A673 (cell line): ENCODE data around the gene ZKSCAN4. TPM values are rescaled to one million over a fixed set of nuclear protein-coding genes. Genes with fewer than 3 reads are reported as not detected.

Experiments
- BruUV-seq: library from RNA; stranded (reverse); fragments of 400-500 nt; replicated peaks from 2 replicates; lab custom pipeline; 2021; lab: Mats Ljungman, UMichigan
- CTCF ChIA-PET: fragments of 300-600 bp; sonication (Branson Sonifier 250); formaldehyde crosslinking; loops from one replicate; lab custom pipeline; 2022; ENCODE audit warnings: antibody characterized with exemption; lab: Charles Lee
- POLR2A ChIA-PET: fragments of 300-600 bp; sonication (Branson Sonifier 250); formaldehyde crosslinking; loops from one replicate; lab custom pipeline; 2022; ENCODE audit warnings: antibody characterized with exemption; ENCODE audit not compliant: low non-redundant PET; lab: Charles Lee
- DNase-seq: peaks from one replicate; pipeline ENCODE4 v3.0.0-alpha.2; 2015; ENCODE audit warnings: low spot score
- H3K27ac ChIP-seq: fragments of 200-600 bp; sonication (generic); 2 replicates; pipeline ENCODE4 v1.5.1; 2016; ENCODE audit warnings: mixed run types, low read depth, mild to moderate bottlenecking, mixed read lengths, antibody characterized with exemption, low read length; ENCODE audit not compliant: poor library complexity, severe bottlenecking
- H3K27me3 ChIP-seq: fragments of 200-600 bp; sonication (generic); replicated peaks from 2 replicates; pipeline ENCODE4 v1.6.1; 2017; ENCODE audit warnings: mixed run types, low read depth, mild to moderate bottlenecking, mixed read lengths, antibody characterized with exemption, low read length; ENCODE audit not compliant: insufficient read depth, poor library complexity
- H3K36me3 ChIP-seq: fragments of 200-600 bp; sonication (generic); 2 replicates; pipeline ENCODE4 v1.6.1; 2016; ENCODE audit warnings: mixed run types, mild to moderate bottlenecking, mixed read lengths, antibody characterized with exemption, low read length; ENCODE audit not compliant: insufficient read depth, poor library complexity, severe bottlenecking
- H3K4me1 ChIP-seq: fragments of 200-600 bp; sonication (generic); 2 replicates; pipeline ENCODE4 v1.6.1; 2017; ENCODE audit warnings: mixed run types, mild to moderate bottlenecking, mixed read lengths, antibody characterized with exemption, low read length; ENCODE audit not compliant: insufficient read depth, poor library complexity, severe bottlenecking
- H3K4me3 ChIP-seq: fragments of 200-600 bp; sonication (generic); 2 replicates; pipeline ENCODE4 v1.5.1; 2016; ENCODE audit warnings: low read depth, mixed run types, mild to moderate bottlenecking, mixed read lengths, low read length; ENCODE audit not compliant: poor library complexity, severe bottlenecking
- H3K9me3 ChIP-seq: fragments of 200-600 bp; sonication (generic); 2 replicates; pipeline ENCODE4 v1.6.1; 2016; ENCODE audit warnings: mixed run types, low read depth, mild to moderate bottlenecking, mixed read lengths, antibody characterized with exemption, low read length; ENCODE audit not compliant: poor library complexity, severe bottlenecking
- EZH2 ChIP-seq: fragments of 200-600 bp; sonication (generic); IDR thresholded peaks from 2 replicates; pipeline ENCODE4 v1.6.1; 2017; ENCODE audit warnings: borderline replicate concordance, low read depth, mild to moderate bottlenecking, mixed read lengths, antibody characterized with exemption, low read length; ENCODE audit not compliant: poor library complexity, severe bottlenecking
- intact Hi-C: fragments of 100-400 bp; cut with micrococcal nuclease; formaldehyde crosslinking; loops from one replicate; pipeline ENCODE4 v1.10.0; 2022; ENCODE audit not compliant: unreplicated experiment
- total RNA-seq: library from RNA; stranded (reverse); gene quantifications from 2 replicates; pipeline ENCODE4 v1.2.3, GENCODE V29; 2021
- TF ChIP-seq, protein P1 (sequence below): fragments of 300-800, 200-600 bp; sonication (generic); conservative IDR thresholded peaks from 2 replicates; pipeline ENCODE4 v1.5.1; 2017; ENCODE audit warnings: low read depth, mild to moderate bottlenecking, antibody characterized with exemption, low read length, moderate library complexity, mixed read lengths

The ZKSCAN4 gene
- total RNA-seq, 1 experiment from 2014 or later, result 6.4 TPM

DNA sequence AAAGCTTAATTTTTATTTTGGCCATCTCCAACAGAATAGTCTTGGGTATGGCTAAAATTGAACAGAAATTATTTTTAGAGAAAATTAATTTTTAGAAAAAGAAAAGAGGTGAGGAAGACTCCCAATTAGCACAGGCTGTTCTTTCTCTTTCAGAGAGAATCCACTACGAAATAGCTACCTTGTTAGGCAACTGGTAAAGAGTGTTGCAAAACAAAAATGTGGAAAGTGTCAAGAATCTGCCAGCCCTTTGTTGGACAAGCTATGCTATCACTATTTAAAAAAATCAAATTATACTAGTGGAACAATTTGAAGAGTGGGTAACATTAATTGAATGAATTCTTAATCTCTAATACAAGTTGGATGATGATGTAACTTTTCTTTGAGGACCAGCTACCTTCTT is 46.2 kb downstream of the ZKSCAN4 start:
- intact Hi-C loops, result loop anchor here (5.0 kb wide), 1 partner anchor 64 kb away; the partner anchor contains the start of gene ZKSCAN8
- TF ChIP-seq, protein P1, sequence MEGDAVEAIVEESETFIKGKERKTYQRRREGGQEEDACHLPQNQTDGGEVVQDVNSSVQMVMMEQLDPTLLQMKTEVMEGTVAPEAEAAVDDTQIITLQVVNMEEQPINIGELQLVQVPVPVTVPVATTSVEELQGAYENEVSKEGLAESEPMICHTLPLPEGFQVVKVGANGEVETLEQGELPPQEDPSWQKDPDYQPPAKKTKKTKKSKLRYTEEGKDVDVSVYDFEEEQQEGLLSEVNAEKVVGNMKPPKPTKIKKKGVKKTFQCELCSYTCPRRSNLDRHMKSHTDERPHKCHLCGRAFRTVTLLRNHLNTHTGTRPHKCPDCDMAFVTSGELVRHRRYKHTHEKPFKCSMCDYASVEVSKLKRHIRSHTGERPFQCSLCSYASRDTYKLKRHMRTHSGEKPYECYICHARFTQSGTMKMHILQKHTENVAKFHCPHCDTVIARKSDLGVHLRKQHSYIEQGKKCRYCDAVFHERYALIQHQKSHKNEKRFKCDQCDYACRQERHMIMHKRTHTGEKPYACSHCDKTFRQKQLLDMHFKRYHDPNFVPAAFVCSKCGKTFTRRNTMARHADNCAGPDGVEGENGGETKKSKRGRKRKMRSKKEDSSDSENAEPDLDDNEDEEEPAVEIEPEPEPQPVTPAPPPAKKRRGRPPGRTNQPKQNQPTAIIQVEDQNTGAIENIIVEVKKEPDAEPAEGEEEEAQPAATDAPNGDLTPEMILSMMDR, result no peak
- TF ChIP-seq EZH2, result no peak
- ChIA-PET CTCF (no interaction called here), POLR2A (no interaction called here)
- Histone ChIP-seq H3K27ac (no peak overlapping the region), H3K4me1 (peaks cover 11% of the 10 kb centered on the region), H3K4me3 (no peak overlapping the region), H3K27me3 (no peaks in the 10 kb centered on the region), H3K9me3 (no peaks in the 10 kb centered on the region), H3K36me3 (no peaks in the 10 kb centered on the region)
- no TSS peak for BruUV-seq
- DNase-seq, result no peak

DNA sequence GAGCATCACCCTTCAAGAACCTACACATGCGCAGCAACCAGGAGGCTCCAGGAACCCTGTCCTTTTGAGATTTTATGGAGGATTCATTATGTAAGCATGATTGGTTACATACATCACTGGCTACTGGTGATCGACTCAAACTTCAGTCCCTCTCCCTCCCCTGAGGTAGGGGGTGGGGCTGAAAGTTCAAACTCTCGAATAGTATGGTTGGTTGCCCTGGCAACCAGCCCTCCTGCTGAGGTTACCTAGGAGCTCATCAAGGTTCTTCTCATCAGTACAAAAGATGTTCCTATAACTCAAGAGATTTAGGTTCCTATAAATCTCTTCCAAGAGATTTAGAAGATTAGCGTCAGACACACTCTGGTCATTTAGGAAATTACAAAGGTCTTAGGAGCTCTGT is 48.9 kb downstream of the ZKSCAN4 start:
- POLR2A ChIA-PET, result no interaction called here
- Histone ChIP-seq H3K4me1 (peaks cover 8% of the 10 kb centered on the region), H3K36me3 (no peaks in the 10 kb centered on the region), H3K9me3 (no peaks in the 10 kb centered on the region), H3K4me3 (no peak overlapping the region), H3K27me3 (no peaks in the 10 kb centered on the region), H3K27ac (no peak overlapping the region)
- CTCF ChIA-PET, result no interaction called here
- DNase-seq, result no peak
- TF ChIP-seq, protein P1, result no peak
- no peak for TF ChIP-seq EZH2
- BruUV-seq, result no TSS peak
- intact Hi-C loops, result no loop called here

DNA sequence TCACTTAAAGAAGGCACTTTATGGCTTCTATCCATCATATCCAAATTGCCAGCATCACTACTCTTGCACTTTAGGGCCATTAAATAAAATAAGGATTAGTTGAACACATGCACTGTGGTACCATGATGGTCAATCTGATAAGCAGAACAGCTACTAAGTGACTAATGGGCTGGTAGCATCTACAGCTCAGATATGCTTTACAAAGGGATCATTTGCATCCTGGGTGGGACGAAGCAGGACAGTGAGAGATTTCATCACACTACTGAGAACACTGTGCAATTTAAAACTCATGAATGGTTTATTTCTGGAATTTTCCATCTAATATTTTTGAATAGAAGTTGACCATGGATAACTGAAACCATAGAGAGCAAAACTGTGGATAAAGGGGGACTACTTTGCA is 52.0 kb downstream of the ZKSCAN4 start:
- no peak overlapping the region for H3K27ac ChIP-seq
- POLR2A ChIA-PET, result interaction anchor here (0.6 kb wide), 2 partner anchors 76 to 89 kb away, joined by 3 read pairs; no protein-coding TSS in a partner anchor

More for the DNA sequence above, 52.0 kb downstream of the ZKSCAN4 start:
- intact Hi-C loops, result no loop called here
- CTCF ChIA-PET, result no interaction called here
- no peaks in the 10 kb centered on the region for H3K9me3 ChIP-seq
- DNase-seq, result no peak
- no peak overlapping the region for H3K4me3 ChIP-seq
- no TSS peak for BruUV-seq
- TF ChIP-seq EZH2, result no peak
- TF ChIP-seq, protein P1, result no peak
- H3K36me3 ChIP-seq, result no peaks in the 10 kb centered on the region
- H3K27me3 ChIP-seq, result no peaks in the 10 kb centered on the region
- H3K4me1 ChIP-seq, result peaks cover 8% of the 10 kb centered on the region

Other genes starting within 250 kb of the ZKSCAN4 start
- gene ZNF165, start 171.7 kb downstream of the ZKSCAN4 start, total RNA-seq, result 0.58 and 0.85 TPM in 2 replicates
- gene ZSCAN16, start 127.7 kb downstream of the ZKSCAN4 start, total RNA-seq, result 8.0 and 9.0 TPM in 2 replicates
- gene ZKSCAN8, start 110.4 kb downstream of the ZKSCAN4 start, total RNA-seq, result 29.4 and 29.8 TPM in 2 replicates
- gene ZSCAN9, start 27.0 kb downstream of the ZKSCAN4 start, total RNA-seq, result 13.3 and 15.1 TPM in 2 replicates
- gene NKAPL, start 7.0 kb upstream of the ZKSCAN4 start, total RNA-seq, result not detected in 2 replicates
- 15.1 and 19.9 TPM in 2 replicates for gene ZSCAN26, start 14.9 kb upstream of the ZKSCAN4 start, total RNA-seq
- 11.3 and 11.6 TPM in 2 replicates for gene PGBD1, start 29.3 kb upstream of the ZKSCAN4 start, total RNA-seq
- 3.5 and 4.3 TPM in 2 replicates for gene ZSCAN31, start 83.9 kb upstream of the ZKSCAN4 start, total RNA-seq
- 8.0 and 8.7 TPM in 2 replicates for gene ZKSCAN3, start 97.7 kb upstream of the ZKSCAN4 start, total RNA-seq
- gene ZSCAN12, start 147.5 kb upstream of the ZKSCAN4 start, total RNA-seq, result 12.1 and 13.1 TPM in 2 replicates
- 5.4 and 8.3 TPM in 2 replicates for gene ZSCAN23, start 191.2 kb upstream of the ZKSCAN4 start, total RNA-seq